ENCODE data around the gene PRDM2.
A peak's percentile ranks its signal among the peaks of the same experiment; 100 is the strongest.

PRDM2 gene

DNA sequence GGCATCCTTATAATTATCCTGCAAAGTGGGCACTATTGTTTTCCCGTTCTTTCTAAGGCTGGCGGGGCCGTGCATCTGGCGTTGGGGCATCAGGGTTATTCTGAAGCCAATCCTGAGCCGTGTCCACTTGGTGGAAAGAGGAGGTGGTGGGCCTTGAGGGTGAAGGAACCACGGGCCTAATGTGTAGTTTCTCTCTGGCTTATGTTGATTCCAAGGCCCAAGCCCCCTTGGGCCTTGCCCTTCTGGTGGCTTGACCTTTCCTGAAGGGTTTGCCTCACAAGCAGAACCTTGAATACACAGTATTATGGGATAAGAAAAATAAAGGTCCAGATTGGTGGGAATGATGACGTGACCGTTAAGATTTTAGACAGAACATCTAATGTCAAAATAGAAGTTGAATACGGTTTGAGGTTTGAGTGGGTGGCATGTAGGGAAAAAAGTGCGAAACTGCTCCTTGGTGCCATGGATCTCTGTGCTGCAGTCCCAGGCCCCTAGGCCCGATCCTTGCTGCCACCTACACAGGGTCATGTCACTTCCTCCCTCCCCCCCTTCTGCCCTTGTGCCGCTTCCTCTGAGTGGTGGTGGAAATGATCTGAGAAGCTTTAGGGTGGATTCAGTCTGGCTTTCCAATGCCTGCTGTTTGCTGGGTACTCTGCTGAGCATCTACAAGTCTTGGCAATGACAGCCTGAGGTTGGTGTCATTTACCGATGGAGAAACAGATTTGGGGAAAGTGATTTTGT is 90.5 kb downstream of the PRDM2 start:
- no peak for DNase-seq (ENCODE audit: low read depth)

DNA sequence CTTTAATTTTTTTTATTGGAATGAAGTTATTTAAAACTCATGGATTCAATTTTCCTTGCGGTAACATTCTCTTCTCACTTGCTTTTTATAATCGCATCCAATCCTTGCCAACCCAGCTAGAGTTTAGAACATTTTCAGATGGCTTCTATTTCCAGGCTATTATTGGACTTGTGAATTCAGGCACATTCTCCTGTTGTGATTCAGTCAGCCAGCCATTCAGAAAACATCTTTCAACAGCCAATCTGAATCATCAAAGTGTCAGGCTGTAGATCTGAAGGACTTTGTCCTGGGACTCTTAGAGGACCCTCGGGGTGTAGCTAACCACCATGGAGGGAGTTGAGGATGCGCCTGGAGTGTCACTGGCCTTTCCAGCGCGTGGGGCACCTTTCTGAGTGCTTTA is 92.4 kb downstream of the PRDM2 start:
- peak; percentile 19 for DNase-seq (ENCODE audit: low read depth)

- no peak for DNase-seq (ENCODE audit: low read depth)
Observed at GRCh38 chr1:13793088-13793730, 93.2 kb downstream of the PRDM2 start.

GRCh38 chr1:13794231-13795187 is 94.5 kb downstream of the PRDM2 start:
- DNase-seq (ENCODE audit: low read depth): no peak

GRCh38 chr1:13797397-13797796 is 97.4 kb downstream of the PRDM2 start:
- no peak for DNase-seq (ENCODE audit: low read depth)

DNA sequence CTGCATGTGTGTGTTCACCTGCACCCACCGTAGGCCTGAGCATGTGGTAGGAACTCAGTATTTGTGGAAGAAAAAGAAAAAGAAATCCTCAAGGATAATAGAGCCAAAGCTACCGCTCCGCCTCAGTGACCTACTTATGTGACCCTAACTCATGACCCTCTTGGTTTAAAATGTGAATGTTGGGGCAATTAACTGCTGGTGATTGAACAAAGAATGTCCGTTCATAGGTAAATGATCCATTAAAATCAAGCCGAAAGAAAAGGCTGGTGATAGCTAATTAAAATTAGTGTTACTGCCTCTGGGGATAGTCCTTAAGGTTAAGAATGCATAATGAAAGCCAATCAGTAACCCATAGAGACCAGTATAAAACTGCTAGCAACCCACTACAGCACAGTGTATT is 98.1 kb downstream of the PRDM2 start:
- DNase-seq (ENCODE audit: low read depth): no peak

- no peak for DNase-seq (ENCODE audit: low read depth)
Observed at GRCh38 chr1:13799502-13800283, 99.7 kb downstream of the PRDM2 start.

DNA sequence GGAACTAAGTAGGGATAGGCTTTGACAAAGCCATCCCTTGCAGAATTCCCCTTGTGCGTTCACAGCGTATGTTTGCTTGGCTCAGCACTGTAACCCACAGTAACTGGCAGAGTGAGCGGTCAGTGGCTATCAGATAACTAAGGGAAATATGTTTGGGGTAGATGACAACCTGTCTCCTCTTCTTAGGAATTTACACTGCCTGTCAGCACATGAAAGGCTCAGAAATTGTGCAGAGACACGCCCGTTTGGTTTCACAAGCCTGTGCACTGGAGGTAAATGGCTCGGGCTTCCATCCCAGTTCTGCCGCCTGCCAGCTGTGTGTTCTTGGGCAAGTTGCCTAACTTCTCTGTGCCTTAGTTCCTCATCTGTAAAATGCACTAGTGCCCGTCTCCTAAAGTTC is 101.2 kb downstream of the PRDM2 start:
- DNase-seq (ENCODE audit: low read depth): no peak

GRCh38 chr1:13801655-13802486 is 101.9 kb downstream of the PRDM2 start:
- DNase-seq (ENCODE audit: low read depth): no peak

DNA sequence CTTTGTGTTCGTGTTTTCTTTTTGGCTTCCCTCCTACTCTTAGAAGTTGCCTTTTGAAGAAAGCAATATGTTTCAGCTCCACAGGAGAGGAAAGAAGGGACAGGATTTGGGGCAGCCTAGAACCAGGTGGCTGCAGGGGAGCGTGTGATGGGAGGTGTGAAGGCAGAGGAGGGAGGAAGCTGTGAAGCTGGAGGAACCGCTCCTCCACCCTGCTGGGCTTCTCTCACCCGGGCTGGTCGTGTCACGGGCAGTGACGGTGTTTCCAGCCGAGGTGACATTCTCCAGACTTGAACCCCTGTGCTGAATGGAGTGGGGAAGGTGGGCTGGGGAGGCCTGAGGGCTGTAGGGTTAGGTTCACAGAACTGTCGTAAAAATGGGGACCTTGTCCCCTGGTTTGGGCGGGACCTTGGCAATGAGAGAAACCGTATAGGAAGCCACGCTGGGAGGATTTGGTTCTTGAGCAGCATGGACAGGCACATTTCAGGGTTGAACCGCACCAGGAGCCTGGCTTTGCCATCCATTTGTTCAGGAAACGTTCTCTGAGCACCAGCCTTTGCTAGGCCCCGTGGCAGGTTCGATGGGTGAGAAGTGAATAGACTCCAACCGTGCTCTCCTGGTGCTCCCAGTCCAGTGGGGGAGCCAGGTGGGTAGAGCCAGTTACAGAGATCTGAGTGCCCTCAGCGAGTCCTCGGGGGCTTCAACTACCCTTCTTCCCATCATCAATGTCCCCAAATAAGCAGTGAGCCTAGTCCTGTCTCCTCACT is 103.0 kb downstream of the PRDM2 start:
- DNase-seq (ENCODE audit: low read depth): no peak

- DNase-seq (ENCODE audit: low read depth): no peak
Observed at GRCh38 chr1:13803546-13804239, 103.7 kb downstream of the PRDM2 start.

DNA sequence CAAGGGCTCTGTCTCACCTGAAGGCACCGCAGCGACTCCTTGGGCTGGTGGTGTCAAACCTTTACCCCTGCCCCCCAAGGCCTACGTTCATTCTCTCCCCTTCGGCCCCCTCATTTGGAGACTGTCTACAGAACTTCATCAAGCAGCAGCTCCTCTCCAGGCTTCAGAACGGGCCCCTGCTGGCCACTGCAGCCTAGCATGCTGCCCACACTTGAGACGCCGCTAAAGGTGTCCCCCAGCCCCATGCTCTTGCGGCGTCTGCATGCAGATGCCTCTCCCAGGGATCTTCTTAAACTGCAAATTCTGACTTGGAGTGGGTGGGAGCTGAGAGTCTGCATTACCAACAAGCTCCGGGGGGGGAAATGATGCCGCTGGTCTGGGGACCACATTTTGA is 104.2 kb downstream of the PRDM2 start:
- DNase-seq (ENCODE audit: low read depth): no peak

GRCh38 chr1:13805431-13805830 is 105.4 kb downstream of the PRDM2 start:
- DNase-seq (ENCODE audit: low read depth): no peak

- DNase-seq (ENCODE audit: low read depth): no peak
Observed at GRCh38 chr1:13806108-13806507, 106.1 kb downstream of the PRDM2 start.

DNA sequence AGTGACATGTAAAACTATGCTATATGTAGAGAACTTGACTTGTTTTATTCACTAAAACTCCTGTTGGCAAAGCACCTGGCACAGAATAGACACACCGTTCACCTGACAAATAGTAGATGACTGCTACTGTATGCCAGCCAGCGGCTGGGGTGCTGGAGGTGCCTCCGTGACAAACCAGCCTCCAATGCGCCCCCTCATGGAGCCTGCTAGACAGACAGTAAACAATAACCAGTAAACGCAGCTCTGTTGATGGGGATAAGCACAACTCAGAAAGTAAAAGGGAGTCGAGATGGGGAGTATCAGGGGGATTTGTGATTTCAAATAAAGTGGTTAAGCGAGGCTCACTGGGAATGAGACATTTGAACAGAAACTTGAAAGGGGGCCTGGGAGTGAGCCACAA is 107.2 kb downstream of the PRDM2 start:
- DNase-seq (ENCODE audit: low read depth): no peak

DNA sequence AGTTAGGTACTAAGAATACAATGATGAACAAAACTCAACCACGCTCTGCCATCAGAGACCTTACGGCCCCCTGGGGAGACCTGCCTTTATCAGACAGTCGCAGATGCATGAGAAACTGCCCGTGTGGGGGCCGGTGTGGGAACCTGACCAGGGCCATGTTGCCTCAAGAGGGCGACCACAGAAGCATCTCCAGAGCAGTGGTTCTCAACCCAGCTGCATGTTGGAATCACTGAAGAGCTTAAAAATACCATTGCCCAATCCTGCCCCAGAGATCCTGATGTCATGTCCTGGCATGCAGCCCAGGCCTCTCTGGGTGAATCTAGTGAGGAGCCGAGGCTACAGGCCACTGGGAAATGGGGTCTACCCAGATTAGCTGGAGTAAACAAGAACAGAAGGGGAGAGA is 108.7 kb downstream of the PRDM2 start:
- DNase-seq (ENCODE audit: low read depth): no peak

- DNase-seq (ENCODE audit: low read depth): no peak
Observed at GRCh38 chr1:13809461-13810159, 109.6 kb downstream of the PRDM2 start.

DNA sequence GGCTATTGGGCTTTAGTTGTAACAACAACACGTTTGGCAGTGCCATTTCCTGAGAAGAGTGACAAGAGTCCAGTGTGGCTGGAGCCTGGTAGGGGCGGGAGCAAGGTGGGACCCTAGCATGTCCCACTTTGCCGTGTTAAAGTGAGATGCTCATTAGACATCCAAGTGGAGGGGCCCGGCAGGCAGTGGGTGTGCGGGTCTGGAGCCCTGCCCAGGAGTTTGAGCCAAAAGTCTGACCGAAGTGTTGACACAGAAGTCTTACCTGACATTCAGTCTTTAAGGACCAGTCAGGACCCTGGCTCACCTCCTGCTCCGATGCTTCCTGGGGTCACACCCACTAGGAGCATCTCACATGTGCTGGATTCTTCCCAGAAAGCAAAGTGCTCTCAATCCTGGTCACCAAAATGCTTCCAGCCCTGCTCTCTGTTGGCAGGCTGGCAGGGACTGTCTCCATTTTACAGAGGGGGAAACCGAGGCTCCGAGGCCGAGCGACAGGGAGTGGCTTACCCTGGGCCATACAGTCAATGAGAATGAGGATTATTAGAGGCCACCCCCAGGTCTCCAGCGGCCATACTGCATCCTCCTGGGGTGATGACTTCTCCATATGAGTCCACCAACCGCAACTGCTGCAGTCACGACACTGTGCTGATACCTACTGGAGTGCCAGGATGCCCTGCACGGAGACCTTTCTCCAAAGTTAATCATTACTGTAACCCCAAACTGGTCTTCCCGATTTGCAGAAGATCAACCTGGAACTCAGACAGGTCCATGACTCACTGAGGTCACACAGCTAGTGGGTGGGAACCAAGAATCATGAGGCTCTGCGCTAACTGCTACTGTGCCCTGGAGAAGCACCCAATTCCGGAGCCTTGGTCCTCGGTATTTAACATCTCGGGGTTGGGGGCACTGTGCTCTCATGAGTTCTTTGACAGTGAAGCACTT is 112.7 kb downstream of the PRDM2 start:
- DNase-seq (ENCODE audit: low read depth): no peak
